Measurements from ENCODE around the gene PITPNC1. TPM values are rescaled to one million over a fixed set of nuclear protein-coding genes. Genes with fewer than 3 reads are reported as not detected.

PITPNC1 gene
- total RNA-seq, 1 donor from 2014 or later: 40.3 TPM

DNA sequence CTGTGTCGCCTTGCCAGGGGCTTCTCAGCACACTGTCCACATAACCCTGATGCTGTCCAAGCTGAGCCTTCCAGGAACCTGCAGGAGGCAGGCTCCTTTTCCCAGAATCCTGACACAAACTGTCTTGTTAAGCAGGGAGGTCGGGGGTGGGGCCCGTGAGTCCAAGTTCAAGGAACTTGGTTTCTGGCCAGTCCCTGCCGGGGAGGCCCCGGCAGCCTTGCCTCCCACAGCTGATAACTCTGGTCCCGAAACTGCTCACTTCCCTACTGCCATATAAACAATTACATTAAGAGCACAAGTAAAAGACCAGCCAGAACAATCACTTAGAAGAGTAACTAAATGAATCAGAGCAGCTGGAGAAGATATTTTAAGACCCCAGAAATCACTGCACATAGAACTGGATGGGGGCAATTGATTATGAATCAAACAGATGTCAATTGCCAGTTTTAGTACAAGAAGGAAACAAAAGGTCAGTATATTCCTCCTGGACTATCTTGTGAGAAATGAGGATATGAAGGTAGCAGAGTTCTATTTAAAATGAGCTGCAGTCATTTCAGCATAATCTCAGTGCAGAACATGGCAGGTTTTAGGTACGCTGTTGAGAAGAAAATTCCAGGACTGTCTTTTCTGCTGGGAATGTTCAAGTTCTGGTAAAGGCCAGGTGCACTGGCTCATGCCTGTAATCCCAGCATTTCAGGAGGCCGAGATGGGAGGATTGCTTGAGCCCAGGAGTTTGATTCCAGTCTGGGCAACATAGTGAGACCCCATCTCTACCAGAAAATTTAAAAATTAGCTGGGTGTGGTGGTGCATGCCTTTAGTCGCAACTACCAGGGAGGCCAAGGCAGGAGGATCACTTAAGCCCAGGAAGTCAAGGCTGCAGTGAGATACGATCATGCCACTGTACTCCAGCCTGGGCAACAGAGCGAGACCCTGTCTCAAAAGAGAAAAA is 169.8 kb downstream of the PITPNC1 start:
- Mint-ChIP-seq H3K27me3 (ENCODE audit: unreplicated experiment) (no peaks in the 10 kb centered on the region), H3K27ac (ENCODE audit: unreplicated experiment) (no peak overlapping the region), H3K4me3 (ENCODE audit: unreplicated experiment) (no peak overlapping the region)

GRCh38 chr17:67548693-67549092 is 171.6 kb downstream of the PITPNC1 start:
- H3K4me1 Mint-ChIP-seq (ENCODE audit: low read depth, unreplicated experiment): peaks cover 5% of the 10 kb centered on the region
- H3K27me3 Mint-ChIP-seq (ENCODE audit: unreplicated experiment): no peaks in the 10 kb centered on the region
- no peaks in the 10 kb centered on the region for H3K36me3 Mint-ChIP-seq (ENCODE audit: unreplicated experiment)
- DNase-seq: no peak
- no peak for TF ChIP-seq CTCF (IDR thresholded peaks at IDR 0.05; ENCODE audit: partially characterized antibody, unreplicated experiment)
- H3K4me3 Mint-ChIP-seq (ENCODE audit: unreplicated experiment): no peak overlapping the region
- H3K9me3 Mint-ChIP-seq (ENCODE audit: unreplicated experiment): no peaks in the 10 kb centered on the region
- no peak overlapping the region for H3K27ac Mint-ChIP-seq (ENCODE audit: unreplicated experiment)

More for the DNA sequence above, 169.8 kb downstream of the PITPNC1 start:
- no peak for TF ChIP-seq CTCF (IDR thresholded peaks at IDR 0.05; ENCODE audit: partially characterized antibody, unreplicated experiment)
- peaks cover 1% of the 10 kb centered on the region for H3K9me3 Mint-ChIP-seq (ENCODE audit: unreplicated experiment)
- no peak for DNase-seq
- no peaks in the 10 kb centered on the region for H3K36me3 Mint-ChIP-seq (ENCODE audit: unreplicated experiment)
- H3K4me1 Mint-ChIP-seq (ENCODE audit: low read depth, unreplicated experiment): peaks cover 15% of the 10 kb centered on the region

GRCh38 chr17:67549820-67550219 is 172.7 kb downstream of the PITPNC1 start:
- Mint-ChIP-seq H3K9me3 (ENCODE audit: unreplicated experiment) (no peaks in the 10 kb centered on the region), H3K4me3 (ENCODE audit: unreplicated experiment) (no peak overlapping the region), H3K27ac (ENCODE audit: unreplicated experiment) (no peak overlapping the region), H3K4me1 (ENCODE audit: low read depth, unreplicated experiment) (peaks cover 5% of the 10 kb centered on the region), H3K27me3 (ENCODE audit: unreplicated experiment) (no peaks in the 10 kb centered on the region), H3K36me3 (ENCODE audit: unreplicated experiment) (no peaks in the 10 kb centered on the region)
- no peak for TF ChIP-seq CTCF (IDR thresholded peaks at IDR 0.05; ENCODE audit: partially characterized antibody, unreplicated experiment)
- no peak for DNase-seq

DNA sequence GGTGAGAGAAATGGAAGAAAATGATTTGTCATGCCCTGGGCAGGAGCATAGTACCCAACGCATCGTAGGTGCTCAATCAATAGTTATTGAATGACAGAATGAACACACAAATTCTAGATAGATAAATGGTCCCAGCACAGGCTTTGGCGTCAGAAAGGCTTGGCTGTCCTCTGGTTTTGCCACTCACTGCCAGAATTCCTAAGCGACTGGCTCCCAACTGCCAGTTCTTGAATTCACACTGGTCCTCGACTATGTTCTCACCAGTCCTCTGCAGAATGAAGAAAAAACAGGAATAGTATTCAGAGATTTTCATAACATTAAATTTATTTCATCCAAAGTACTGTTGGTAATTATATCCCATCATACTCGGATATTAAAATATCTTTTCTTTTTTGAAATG is 177.6 kb downstream of the PITPNC1 start:
- Mint-ChIP-seq H3K4me3 (ENCODE audit: unreplicated experiment) (no peak overlapping the region), H3K9me3 (ENCODE audit: unreplicated experiment) (no peaks in the 10 kb centered on the region), H3K27ac (ENCODE audit: unreplicated experiment) (no peak overlapping the region), H3K27me3 (ENCODE audit: unreplicated experiment) (no peaks in the 10 kb centered on the region), H3K36me3 (ENCODE audit: unreplicated experiment) (peaks cover 8% of the 10 kb centered on the region), H3K4me1 (ENCODE audit: low read depth, unreplicated experiment) (no peaks in the 10 kb centered on the region)
- DNase-seq: no peak
- TF ChIP-seq CTCF (IDR thresholded peaks at IDR 0.05; ENCODE audit: partially characterized antibody, unreplicated experiment): no peak

DNA sequence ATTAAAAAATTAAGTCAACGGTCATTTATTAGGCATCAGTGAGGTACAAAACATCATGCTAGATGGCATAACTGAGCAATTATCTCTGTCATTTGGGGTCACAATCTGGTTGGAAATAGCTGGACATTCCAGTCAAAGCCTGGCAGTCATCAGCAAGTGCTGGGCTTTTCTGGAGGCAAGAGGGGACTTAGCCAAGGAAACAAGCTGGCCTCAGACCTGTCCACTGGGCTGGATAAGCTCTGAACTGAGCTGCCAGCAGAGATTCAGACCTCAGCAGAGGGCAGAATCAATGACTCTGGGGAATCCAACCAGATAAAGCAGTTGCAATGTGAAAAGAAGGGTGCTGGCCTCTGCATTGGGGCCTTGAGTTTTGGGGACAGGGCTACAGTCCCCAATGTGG is 178.8 kb downstream of the PITPNC1 start:
- H3K27ac Mint-ChIP-seq (ENCODE audit: unreplicated experiment): no peak overlapping the region
- no peak for TF ChIP-seq CTCF (IDR thresholded peaks at IDR 0.05; ENCODE audit: partially characterized antibody, unreplicated experiment)
- no peaks in the 10 kb centered on the region for H3K9me3 Mint-ChIP-seq (ENCODE audit: unreplicated experiment)
- DNase-seq: no peak
- no peak overlapping the region for H3K4me3 Mint-ChIP-seq (ENCODE audit: unreplicated experiment)
- peaks cover 8% of the 10 kb centered on the region for H3K36me3 Mint-ChIP-seq (ENCODE audit: unreplicated experiment)
- H3K27me3 Mint-ChIP-seq (ENCODE audit: unreplicated experiment): no peaks in the 10 kb centered on the region
- H3K4me1 Mint-ChIP-seq (ENCODE audit: low read depth, unreplicated experiment): no peaks in the 10 kb centered on the region
